IMR-90 (cell line): ENCODE data around the gene OR10H1.

Experiments used
- CEBPB ChIP-seq: IDR thresholded peaks from 2 replicates; pipeline ENCODE4 v1.6.1; 2012; ENCODE audit warnings: low read depth, low read length, improper control_type of control experiment
- CHD1 ChIP-seq: IDR thresholded peaks from 2 replicates; pipeline ENCODE4 v1.6.1; 2012; ENCODE audit warnings: low read depth, low read length, improper control_type of control experiment
- CTCF ChIP-seq: conservative IDR thresholded peaks from 2 replicates; pipeline ENCODE4 v1.5.1; 2012; ENCODE audit warnings: mild to moderate bottlenecking, low read depth, low read length, improper control_type of control experiment
- FOS ChIP-seq: fragments of 150-350 bp; IDR thresholded peaks from 2 replicates; pipeline ENCODE4 v1.6.1; 2016; ENCODE audit warnings: low read depth, low read length
- POLR2A ChIP-seq: IDR thresholded peaks from 2 replicates; pipeline ENCODE4 v1.6.1; 2012; ENCODE audit warnings: mild to moderate bottlenecking, low read depth, low read length
- RAD21 ChIP-seq: IDR thresholded peaks from 2 replicates; pipeline ENCODE4 v1.6.1; 2012; ENCODE audit warnings: low read length, improper control_type of control experiment
- SMC3 ChIP-seq: fragments of 150-350 bp; IDR thresholded peaks from 2 replicates; pipeline ENCODE4 v1.6.1; 2016; ENCODE audit warnings: low read depth, mild to moderate bottlenecking, antibody characterized with exemption, low read length, moderate library complexity

GRCh38 chr19:15810335-15810734 lies 5.1 kb downstream of the OR10H1 start:
- TF ChIP-seq POLR2A = no peak
- TF ChIP-seq SMC3 = no peak
- no peak for TF ChIP-seq CTCF
- TF ChIP-seq RAD21 = no peak
- no peak for TF ChIP-seq CHD1
- TF ChIP-seq CEBPB = no peak
- no peak for TF ChIP-seq FOS
